GM18498 (cell line): ENCODE data around the gene SMG6.
"Not testable (repeated sequence)": the region's sequence is repeated elsewhere in the genome, so short reads cannot be mapped to it uniquely, and the experiment has no call there.

Source experiments
- ATAC-seq: cut with Tn5 transposase; IDR thresholded peaks from one replicate; pipeline ENCODE4 v1.9.1; 2021; ENCODE audit warnings: mild to moderate bottlenecking, moderate library complexity; ENCODE audit not compliant: unreplicated experiment

SMG6 gene

GRCh38 chr17:2303204-2304188, at the start of gene SMG6, which contains the start of gene SRR:
Gene SMG6 (minus strand): TSS chr17:2303785. CDS start chr17:2303720, 65 bp downstream.
Gene SRR (plus strand): TSS chr17:2303950. CDS start chr17:2315561, 11,611 bp downstream.
- ATAC-seq: peak; percentile 87

- no peak for ATAC-seq
Measured at GRCh38 chr17:2351269-2351668, 47.7 kb upstream of the SMG6 start.

- ATAC-seq: no peak
Measured at GRCh38 chr17:2347805-2348685, 44.5 kb upstream of the SMG6 start.

- no peak for ATAC-seq
Measured at GRCh38 chr17:2346475-2346874, 42.9 kb upstream of the SMG6 start.

- ATAC-seq: no peak
Measured at GRCh38 chr17:2344528-2344927, 40.9 kb upstream of the SMG6 start.

- no peak for ATAC-seq
Measured at GRCh38 chr17:2343421-2343820, 39.8 kb upstream of the SMG6 start.

GRCh38 chr17:2338315-2338657, 34.7 kb upstream of the SMG6 start:
- no peak for ATAC-seq

- ATAC-seq: peak; percentile 30
Measured at GRCh38 chr17:2337544-2338314, 34.1 kb upstream of the SMG6 start.

- ATAC-seq: peak; percentile 36
Measured at GRCh38 chr17:2336852-2337543, 33.4 kb upstream of the SMG6 start, which contains the start of gene SGSM2. Gene SGSM2 (plus strand): TSS chr17:2337501. CDS start chr17:2337689, 188 bp downstream.

- ATAC-seq: peak; percentile 79
Measured at GRCh38 chr17:2336215-2336851, 32.7 kb upstream of the SMG6 start, which contains the start of gene TSR1. Gene TSR1 (minus strand): TSS chr17:2336457. CDS start chr17:2336427, 30 bp downstream.

GRCh38 chr17:2335726-2336214, 32.2 kb upstream of the SMG6 start:
- ATAC-seq: no peak

- no peak for ATAC-seq
Measured at GRCh38 chr17:2331303-2331702, 27.7 kb upstream of the SMG6 start.

- ATAC-seq: no peak
Measured at GRCh38 chr17:2323629-2324314, 20.2 kb upstream of the SMG6 start.

- no peak for ATAC-seq
Measured at GRCh38 chr17:2321399-2321798, 17.8 kb upstream of the SMG6 start.

GRCh38 chr17:2319051-2319450, 15.5 kb upstream of the SMG6 start:
- ATAC-seq: no peak

- no peak for ATAC-seq
Measured at GRCh38 chr17:2317796-2318195, 14.2 kb upstream of the SMG6 start.

- not testable (repeated sequence) for ATAC-seq
Measured at GRCh38 chr17:2316916-2317205, 13.3 kb upstream of the SMG6 start.

- ATAC-seq: no peak
Measured at GRCh38 chr17:2312736-2313135, 9.2 kb upstream of the SMG6 start.
